Fibroblast of mammary gland (primary cell): Measurements from ENCODE around the gene MCM3.

Experiments
- DNase-seq: peaks from one replicate; pipeline ENCODE4 v3.0.0-alpha.2; 2010; ENCODE audit warnings: low read depth
- H3K4me3 ChIP-seq: 2 replicates; pipeline ENCODE4 v1.5.1; 2011; ENCODE audit warnings: low read depth, mild to moderate bottlenecking, low read length, moderate library complexity; ENCODE audit not compliant: control insufficient read depth
- TF ChIP-seq, protein P1 (sequence below): conservative IDR thresholded peaks from 2 replicates; pipeline ENCODE4 v1.5.1; 2011; ENCODE audit warnings: low read depth, low read length, inconsistent platforms; ENCODE audit not compliant: control insufficient read depth, insufficient read depth

The MCM3 gene

DNA sequence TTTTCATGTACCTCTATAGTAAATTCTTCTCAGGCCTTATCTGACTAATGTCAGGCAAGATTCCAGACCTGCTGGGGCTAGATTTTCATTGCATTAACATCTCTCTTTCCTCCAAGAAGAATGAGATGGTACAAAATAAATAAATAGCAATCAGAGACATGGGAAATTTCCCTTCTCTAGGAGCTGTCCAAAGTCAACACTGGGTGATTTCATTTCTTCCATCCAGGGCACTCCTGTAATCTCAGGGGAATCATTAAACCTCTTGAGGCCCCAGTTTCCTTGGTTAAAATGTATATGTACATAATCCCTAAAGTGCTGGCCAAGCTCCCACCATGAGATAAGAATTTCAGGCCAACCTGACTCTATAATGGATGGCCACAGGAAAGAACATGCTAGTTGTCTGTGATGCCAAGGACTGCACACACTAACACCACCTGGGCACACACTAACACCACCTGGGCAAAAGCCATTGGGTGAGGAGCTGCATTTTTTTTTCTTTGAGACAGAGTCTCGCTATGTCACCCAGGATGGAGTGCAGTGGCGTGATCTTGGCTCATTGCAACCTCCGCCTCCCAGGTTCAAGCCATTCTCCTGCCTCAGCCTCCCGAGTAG lies 41.2 kb downstream of the MCM3 start:
- DNase-seq, result no peak
- TF ChIP-seq, protein P1, sequence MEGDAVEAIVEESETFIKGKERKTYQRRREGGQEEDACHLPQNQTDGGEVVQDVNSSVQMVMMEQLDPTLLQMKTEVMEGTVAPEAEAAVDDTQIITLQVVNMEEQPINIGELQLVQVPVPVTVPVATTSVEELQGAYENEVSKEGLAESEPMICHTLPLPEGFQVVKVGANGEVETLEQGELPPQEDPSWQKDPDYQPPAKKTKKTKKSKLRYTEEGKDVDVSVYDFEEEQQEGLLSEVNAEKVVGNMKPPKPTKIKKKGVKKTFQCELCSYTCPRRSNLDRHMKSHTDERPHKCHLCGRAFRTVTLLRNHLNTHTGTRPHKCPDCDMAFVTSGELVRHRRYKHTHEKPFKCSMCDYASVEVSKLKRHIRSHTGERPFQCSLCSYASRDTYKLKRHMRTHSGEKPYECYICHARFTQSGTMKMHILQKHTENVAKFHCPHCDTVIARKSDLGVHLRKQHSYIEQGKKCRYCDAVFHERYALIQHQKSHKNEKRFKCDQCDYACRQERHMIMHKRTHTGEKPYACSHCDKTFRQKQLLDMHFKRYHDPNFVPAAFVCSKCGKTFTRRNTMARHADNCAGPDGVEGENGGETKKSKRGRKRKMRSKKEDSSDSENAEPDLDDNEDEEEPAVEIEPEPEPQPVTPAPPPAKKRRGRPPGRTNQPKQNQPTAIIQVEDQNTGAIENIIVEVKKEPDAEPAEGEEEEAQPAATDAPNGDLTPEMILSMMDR, result no peak

GRCh38 chr6:52241819-52242218 lies 42.7 kb downstream of the MCM3 start:
- no peak overlapping the region for H3K4me3 ChIP-seq
- DNase-seq, result no peak
- TF ChIP-seq, protein P1, result no peak

More for the DNA sequence above, 41.2 kb downstream of the MCM3 start:
- H3K4me3 ChIP-seq, result no peak overlapping the region

GRCh38 chr6:52233975-52234823 lies 50.3 kb downstream of the MCM3 start:
- TF ChIP-seq, protein P1, result peak; percentile 62
- DNase-seq, result peak; percentile 86
- no peak overlapping the region for H3K4me3 ChIP-seq

GRCh38 chr6:52233005-52233404 lies 51.5 kb downstream of the MCM3 start:
- no peak for DNase-seq
- H3K4me3 ChIP-seq, result no peak overlapping the region
- TF ChIP-seq, protein P1, result no peak

DNA sequence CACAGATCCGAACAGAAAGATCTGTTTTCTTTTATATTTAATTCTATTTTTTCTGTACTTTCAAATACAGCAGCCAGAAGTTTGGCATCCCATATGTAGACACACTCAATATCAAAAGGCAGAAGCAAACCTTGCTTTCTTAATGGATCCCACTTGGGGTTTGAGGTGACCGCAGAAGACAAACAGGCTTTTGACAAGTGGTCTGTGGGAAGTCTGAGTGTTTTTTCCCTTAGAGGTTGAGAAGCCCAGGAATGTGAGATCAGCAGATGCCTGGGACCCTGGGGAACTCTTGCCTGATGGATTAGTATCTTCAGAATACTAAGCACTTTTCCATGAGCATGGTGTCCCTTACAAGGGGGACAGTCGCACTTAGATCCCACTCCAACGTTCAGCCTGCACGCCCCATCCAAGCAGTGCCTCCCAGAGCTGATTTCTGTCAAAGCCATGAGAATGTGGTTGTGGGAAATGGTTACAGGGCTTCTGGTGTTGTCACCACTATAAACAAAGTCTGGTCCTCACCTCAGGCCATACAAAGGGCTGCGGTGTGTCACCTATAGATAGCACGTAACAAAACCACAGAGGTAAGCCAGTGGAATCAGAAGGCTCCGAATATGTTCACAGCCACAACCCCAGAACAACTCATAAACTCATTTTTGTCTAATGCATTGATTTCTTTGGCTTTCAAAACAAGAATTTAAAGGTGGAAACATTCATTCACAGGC lies 53.0 kb downstream of the MCM3 start:
- TF ChIP-seq, protein P1, result no peak
- H3K4me3 ChIP-seq, result no peak overlapping the region
- no peak for DNase-seq

DNA sequence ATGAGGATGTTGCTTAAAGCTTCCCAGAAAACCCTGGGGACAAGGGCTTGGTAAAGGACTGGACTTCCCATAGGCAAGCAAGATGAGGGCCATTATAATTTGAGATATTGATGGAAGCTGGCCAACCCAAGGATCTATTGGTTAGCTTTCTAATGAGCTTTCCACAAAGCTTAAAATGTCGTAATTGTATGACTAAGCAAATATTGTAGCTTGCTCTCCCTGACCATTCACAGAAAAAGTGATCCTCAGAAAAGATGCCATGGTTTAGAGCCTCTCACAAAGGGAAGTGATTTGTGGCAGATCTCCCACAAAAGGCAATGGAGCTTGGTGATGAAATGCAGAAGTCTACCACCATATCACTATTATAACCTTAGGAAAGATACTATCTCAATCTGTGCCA lies 53.9 kb downstream of the MCM3 start:
- DNase-seq, result peak; percentile 29
- TF ChIP-seq, protein P1, result no peak
- H3K4me3 ChIP-seq, result no peak overlapping the region
